ENCODE results near the gene ENPP6.

GRCh38 chr4:184235526-184235925, 17.9 kb upstream of the ENPP6 start:
- TF ChIP-seq PATZ1 (CRISPR knock-in tag; IDR thresholded peaks at IDR 0.05; ENCODE audit: borderline replicate concordance) (no peak), BACH2 (CRISPR knock-in tag; IDR thresholded peaks at IDR 0.05; ENCODE audit: borderline replicate concordance) (no peak), RARB (CRISPR knock-in tag; IDR thresholded peaks at IDR 0.05) (no peak), ZFP3 (CRISPR knock-in tag; IDR thresholded peaks at IDR 0.05) (no peak), TCF4 (CRISPR knock-in tag; IDR thresholded peaks at IDR 0.05; ENCODE audit: borderline replicate concordance) (no peak), ZNF70 (CRISPR knock-in tag; IDR thresholded peaks at IDR 0.05) (no peak), ZC3H10 (CRISPR knock-in tag; IDR thresholded peaks at IDR 0.05) (no peak), ZNF565 (CRISPR knock-in tag; conservative IDR thresholded peaks at IDR 0.05; ENCODE audit: low read depth) (no peak), ZFP30 (CRISPR knock-in tag; IDR thresholded peaks at IDR 0.05) (no peak), ZNF8 (CRISPR knock-in tag; IDR thresholded peaks at IDR 0.05) (no peak)
